Measurements from ENCODE around the gene MAGEF1.

MAGEF1 gene

DNA sequence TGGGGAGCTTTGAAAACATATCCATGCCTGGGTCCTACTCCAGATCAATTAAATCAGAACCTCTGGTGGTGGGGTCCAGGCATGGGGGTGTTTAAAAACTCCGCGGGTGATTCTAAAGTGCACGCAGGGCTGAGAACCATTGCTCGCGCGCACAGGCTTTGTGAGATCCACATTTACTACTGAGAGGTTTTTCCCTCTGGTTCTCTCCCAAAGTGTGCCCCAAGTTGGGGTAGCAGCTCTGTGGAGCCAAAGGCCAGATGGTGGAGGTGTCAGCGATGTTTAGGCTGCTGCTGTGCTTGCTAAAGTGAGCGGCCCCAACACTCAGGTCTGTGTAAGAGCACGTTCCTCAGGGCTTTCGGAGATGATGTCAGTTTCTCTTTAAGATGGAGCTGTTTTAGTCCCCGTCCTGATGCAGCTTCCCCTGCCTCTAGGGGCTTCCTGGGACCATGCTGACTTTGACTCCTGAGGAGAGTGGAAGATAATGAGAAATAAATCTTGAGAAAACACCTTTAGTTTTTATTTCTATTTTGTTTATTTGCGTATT lies 13.4 kb upstream of the MAGEF1 start:
- no peak for DNase-seq (ENCODE audit: low read depth in 3 of 3, low spot score in 1 of 3)

DNA sequence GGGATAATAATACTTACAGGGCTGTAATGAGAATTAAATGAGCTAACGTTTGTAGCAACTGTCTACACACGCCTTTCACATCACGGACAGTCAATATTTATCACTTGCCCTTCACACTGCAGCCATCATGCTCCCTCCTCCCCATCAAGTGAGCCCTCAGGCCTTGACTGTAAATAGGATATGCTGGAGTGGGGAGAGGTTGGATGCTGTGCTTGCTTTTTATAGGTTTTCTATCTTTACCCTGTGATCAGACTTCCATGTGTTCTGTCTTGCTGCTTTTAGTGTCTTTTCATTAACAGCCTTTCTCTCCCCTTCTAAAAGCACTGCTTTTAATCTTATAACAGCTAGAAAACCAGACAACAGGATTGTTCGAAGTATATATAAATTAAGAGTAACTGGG lies 12.8 kb upstream of the MAGEF1 start:
- DNase-seq (ENCODE audit: low read depth in 3 of 3, low spot score in 1 of 3) = no peak

DNA sequence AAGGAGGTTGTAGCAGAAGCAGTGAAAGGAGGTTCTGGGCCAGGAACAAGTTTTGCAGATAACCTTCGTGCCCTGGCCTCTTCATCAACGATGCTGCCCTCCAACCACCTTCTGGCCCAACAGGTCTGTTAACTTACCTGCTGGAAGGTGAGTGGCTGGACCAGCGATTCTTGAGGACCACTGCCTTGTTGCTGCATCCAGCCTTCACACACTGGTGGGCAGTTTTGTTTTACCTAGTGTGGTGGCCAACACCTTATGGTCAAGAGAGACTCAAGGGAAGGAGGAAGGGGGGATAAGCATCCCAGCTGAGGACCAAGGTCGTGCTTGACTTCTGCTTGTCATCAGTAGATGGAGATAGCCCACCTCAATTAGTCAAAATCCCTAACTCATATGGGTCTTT lies 7.8 kb upstream of the MAGEF1 start:
- DNase-seq (ENCODE audit: low read depth in 3 of 3, low spot score in 1 of 3) = no peak

DNA sequence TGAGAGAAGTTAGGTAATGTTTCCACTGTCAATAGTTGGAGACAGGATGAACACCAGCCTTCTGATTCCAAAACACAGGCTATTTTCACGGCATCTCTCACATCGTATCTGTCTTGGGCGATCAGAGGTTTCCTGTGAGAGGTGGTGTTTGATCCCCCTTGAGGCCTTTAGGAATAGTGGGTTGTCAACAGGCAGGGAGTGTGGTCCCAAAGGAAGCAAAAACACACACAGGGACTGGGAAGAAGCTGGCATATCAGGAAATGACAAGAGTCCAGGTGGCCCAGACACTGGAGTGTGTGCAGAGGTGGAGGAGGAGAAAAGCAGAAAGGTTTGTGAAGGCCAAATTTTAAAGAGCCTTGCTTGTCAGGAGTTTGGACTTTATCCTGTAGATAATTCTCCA lies 6.6 kb upstream of the MAGEF1 start:
- DNase-seq (ENCODE audit: low read depth in 3 of 3, low spot score in 1 of 3) = no peak

DNA sequence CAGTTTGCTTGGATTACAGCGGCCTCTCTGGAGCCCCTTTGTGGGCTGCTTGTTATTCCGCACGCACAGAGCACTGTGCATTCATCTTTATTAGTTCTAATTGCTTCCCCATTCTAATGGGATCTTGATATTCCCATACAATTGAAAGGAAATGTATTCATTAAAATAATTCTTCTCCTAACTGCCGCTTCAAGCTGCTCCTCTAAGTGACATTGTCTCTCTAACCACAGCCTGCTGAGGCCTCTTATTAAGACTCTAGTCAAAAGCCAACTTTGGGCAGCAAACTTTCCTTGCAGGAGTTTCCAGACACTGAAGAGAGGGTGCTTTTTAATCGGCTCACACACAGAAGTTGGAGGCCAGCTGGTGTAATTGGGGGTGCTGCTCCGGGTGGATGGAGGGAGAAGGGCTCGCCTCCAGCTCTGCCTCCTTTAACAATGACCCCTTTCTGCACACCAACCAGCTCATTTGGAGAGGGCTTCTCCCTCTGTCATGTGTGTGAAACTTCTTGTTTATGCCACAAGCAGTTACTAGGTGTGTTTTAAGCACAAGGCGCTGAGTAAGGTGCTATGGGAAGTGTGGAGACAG lies 5.6 kb upstream of the MAGEF1 start:
- no peak for DNase-seq (ENCODE audit: low read depth in 3 of 3, low spot score in 1 of 3)

DNA sequence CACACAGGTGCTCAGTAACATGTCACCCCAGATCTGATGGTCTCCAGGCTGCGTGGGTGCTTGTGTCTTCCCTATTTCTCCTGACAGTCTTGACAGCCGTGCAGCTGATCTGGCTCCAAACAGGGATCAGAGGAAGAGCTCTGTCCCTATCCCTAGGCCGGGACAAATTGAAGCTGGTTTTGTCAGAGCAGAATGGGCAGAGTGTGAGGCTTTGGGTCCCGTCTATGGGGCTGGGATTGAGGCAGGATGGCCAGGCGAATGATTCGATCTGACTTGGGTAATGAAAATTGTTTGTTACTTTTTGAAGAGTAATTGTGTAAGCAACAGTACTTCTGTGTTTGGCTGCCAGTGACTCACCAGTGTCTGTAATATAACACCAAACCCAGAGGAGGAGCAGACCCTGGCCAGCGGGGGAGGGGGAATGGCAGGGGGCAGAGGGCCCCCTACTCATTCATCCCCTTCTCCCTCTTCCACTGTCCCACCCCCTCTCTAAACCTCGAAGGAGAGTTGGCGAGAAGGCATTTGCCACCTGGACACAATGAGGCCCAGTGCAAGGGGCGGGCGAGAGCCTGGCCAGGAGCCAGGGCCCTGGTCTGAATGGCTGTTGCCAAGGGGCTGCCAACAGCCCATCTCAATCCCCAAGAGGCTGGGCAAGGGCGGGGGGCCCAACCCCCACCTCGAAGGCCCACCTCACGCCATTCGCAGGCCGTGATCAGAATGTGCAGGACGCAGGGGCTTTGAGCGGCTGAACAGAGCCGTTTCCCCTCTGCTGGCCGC lies 4.9 kb upstream of the MAGEF1 start:
- no peak for DNase-seq (ENCODE audit: low read depth in 3 of 3, low spot score in 1 of 3)

DNA sequence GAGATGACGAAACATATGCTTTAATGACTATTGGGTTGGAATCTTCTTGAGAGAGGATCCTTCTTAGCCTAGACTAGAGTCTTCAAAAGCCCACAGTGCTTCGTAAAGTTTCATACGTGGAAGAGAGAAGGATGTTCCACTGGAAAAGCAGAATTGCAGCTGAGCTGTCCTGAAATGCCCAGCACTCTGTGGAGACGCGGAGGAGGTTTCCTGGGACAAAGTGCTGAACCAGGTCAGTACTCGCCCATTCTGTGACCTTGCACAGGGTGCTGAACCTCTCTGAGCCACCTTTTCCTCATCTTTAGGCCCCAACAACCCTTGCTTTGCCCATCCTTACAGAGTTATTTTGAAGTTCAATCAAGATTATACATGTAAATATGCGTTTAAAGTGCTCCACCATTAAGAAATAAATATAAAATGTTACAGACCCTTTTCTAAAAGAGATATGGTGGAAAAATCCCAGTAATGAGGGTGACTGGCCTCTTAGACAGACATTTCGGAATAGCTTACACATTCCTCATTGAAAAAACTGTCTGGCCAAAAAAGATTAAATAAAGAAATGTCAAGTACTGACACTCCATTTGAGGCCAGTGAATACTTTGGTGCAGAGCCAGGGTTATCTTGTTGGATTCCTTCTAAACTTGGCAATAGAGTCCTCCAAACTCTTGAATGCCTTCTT lies 4.2 kb upstream of the MAGEF1 start:
- DNase-seq (ENCODE audit: low read depth in 3 of 3, low spot score in 1 of 3) = no peak

DNA sequence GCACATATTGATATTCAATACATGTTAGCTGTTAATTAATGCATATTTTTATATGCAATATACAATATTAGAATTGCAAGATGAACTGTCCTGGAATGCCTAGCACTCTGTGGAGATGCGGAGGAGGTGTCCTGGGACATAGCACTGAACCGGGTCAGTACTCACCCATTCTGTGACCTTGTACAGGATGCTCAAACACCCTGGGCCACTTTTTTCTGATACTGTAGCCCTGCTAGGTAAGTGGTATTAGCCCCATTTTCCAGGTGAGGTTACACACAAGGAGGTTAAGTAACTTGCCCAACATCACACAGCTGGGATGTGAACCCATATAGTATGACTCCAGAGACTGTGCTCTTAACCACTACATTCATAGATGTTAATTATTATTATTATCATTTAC lies 1.7 kb upstream of the MAGEF1 start:
- no peak for DNase-seq (ENCODE audit: low read depth in 3 of 3, low spot score in 1 of 3)

DNA sequence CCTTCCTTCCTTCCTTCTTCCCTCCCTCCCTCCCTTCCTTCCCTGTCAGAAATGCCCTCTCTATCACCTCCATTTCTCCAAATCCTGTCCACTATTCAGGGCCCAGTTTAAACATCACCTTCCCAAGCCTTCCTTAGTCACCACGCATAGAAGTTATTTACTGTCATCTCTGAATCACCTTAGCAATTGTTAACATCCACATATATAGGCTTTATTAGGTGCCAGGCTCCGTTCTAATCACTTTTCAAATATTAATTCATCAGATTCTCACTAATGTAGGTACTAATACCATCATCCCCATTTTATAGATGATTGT lies 1.1 kb upstream of the MAGEF1 start:
- DNase-seq (ENCODE audit: low read depth in 3 of 3, low spot score in 1 of 3) = no peak

DNA sequence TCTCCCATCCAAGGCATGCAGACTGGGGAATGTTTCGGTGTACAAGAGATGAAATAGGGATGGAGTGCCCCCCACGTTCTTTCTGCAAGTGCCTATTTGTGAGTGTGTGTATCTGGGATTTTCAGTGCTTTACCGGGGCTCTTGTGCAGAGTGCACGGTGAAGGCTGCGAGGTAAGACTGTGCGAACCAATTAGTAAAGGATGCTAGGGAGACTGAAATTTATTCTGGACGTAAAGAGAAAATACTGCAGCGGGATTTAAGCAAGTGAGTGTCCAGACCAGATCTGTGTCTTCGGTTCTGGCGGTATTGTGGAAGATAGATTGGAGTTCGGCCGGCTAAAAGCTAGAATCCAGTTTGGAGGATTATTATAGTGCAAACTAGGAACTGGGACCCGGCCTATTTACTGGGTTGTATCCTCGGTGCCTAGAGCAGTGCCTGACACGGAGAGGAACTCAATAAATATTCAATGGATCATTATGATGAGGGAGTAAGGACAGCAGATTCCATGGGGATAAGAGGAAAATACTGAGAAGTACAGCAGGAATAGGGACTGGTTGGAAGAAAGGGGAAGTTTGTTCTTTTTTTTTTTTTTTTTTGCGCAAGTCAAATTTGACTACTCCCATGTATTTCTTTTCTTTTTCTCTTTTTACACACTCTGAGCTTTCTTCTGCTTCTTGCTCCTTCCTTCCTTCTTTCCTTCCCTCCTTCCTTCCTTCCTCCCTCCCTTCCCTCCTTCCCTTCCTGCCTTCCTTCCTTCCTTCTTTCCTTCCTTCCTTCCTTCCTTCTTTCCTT lies 580 bp upstream of the MAGEF1 start:
- no peak for DNase-seq (ENCODE audit: low read depth in 3 of 3, low spot score in 1 of 3)

DNA sequence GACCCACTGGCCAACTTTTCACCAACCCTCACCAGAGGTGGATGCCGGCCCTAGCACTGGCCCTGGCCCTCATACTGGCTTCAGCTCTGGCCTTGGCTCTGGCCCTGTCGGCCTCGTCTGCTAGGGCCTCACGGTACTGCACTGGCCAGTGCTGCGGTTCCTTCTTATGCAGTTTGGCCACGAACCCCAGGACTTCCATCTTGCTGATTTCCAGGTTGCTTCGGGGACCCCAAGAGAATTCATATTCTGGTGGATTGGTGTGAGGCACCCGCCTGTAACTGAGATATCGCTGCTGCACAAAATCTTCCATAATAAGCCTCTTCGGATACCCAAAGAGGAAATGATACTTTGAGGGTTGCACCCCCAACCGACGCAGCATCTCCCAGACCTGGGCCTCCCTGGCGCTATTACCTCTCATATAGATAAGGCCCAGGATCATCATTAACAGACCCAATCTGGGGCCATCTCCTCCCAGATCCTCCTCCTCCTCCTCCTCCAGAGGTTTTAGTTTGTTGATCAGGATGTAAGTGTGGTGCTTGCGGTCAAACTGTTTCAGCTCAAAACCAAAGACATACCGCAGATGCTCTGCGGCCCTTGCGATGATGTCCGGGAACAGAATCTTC lies 883 bp downstream of the MAGEF1 start:
- no peak for DNase-seq (ENCODE audit: low read depth in 3 of 3, low spot score in 1 of 3)

DNA sequence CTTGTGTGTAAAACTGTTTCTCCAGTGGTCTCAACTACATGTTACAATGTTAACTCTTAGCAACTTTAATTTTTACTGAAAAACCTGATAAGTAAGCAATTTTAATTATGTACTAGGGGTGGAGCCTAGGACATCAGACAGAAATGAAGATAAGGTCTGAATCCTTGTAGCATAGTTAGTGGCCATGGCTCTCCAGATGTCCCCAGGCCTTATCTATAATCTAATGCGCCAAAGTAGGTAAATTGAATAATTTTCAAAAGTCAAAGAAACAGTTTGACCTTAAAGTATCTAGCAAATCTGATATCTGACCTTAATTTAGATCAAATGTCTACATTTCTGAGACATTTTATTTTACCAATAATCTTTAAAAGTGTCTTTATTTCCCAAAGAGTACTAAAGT lies 8.2 kb downstream of the MAGEF1 start:
- DNase-seq (ENCODE audit: low read depth in 3 of 3, low spot score in 1 of 3) = no peak

DNA sequence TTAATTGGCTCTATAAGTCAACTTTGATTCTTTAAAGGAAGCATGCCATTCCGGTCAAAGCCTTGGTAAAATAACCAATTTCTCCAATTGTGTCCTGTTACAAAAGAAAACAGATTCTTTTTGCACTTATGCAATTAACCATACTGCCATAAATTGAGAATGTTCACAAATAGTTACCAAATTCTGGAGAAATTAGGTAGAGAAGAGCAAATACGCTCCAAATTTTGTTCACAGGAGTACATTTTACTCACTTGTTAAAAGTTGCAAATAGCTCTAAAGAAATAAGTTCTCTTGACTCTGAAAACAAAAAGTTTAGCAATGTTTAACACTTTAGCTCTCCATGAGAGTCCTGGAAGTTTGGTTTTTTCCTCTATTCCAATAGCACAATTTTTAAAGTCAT lies 11.1 kb downstream of the MAGEF1 start:
- no peak for DNase-seq (ENCODE audit: low read depth in 3 of 3, low spot score in 1 of 3)

DNA sequence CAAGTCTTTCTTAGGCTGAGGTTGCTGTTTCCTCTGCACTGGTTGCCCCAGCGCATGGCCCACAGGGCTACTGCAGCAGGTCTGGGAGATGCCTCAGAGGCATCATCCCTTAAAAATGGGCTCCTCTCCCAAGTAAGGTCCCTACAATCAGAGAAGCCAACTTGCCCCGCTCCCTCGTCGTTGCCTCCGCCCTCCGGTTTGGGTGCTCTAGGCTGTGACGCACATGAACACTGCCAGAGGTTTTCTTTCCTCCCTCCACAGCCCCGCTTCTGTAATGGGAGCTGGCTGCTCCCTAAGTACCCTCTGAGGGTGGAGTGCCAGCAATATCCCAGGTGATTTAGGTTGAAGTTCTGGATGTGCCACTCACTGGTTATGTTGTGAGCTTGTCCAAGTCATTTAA lies 14.0 kb downstream of the MAGEF1 start:
- DNase-seq (ENCODE audit: low read depth in 3 of 3, low spot score in 1 of 3) = no peak

DNA sequence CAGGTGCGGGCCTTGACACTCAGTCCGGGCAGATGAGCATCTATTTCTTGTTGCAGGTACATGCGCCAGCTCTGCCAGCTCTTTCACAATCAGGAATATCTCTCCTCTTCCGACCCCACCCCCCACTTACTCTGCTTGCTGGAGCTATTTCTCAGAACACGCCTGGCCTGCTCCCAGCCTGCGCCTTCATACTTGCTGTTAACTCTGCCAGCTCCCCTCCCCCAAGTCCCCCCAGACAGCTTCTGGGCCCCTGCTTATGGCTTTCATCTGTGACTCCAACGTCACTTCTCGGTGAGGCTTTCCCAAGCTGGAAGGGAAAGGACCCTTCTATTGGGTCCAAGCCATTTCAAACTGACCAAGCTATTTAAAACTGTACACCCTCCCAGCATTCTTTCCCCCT lies 15.2 kb downstream of the MAGEF1 start:
- DNase-seq (ENCODE audit: low read depth in 3 of 3, low spot score in 1 of 3) = no peak

DNA sequence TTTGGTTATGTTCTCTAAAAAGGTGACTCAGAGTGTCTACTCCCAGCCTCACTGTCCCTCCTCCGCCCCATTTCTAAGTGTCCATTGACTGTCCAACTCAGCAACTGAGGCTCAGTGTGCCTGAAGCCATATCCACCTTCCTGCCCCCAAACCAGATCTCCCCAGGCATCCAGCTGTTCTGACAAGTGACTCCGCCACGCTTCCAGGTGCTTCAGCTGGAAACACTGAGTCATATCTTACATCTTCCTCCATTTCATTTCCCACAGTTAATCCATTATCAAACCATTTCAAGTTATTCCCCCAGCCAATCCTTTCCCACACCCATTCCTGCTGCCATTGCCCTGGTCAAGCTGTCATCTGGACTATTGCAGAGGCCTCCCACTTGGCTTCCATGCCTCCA lies 17.1 kb downstream of the MAGEF1 start:
- DNase-seq (ENCODE audit: low read depth in 3 of 3, low spot score in 1 of 3) = no peak

DNA sequence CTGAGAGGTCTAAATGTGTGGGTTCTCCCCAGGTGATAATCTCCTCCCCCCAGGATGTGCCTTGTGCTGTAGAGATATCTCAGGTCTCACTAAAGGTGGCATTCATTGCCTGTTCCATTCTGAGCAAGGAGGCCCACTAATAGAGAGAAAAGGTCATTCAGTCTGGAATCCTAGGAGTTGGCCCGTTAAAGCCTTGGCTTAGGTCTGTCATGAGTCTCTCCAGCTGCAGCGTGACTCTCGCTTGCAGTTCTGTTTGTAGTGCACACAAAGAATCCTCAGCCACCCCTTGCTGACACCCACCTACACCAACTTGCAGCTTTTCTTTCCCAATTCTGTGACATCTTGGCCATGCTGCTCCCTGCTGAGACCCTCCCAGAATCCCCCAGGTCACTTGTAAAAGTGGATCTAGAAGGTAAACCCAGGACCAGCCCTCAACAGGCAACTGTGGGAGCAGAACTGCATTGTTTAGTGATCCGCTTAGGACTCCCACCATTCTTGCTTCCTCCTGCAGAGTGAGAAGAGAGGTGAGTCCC lies 17.7 kb downstream of the MAGEF1 start:
- no peak for DNase-seq (ENCODE audit: low read depth in 3 of 3, low spot score in 1 of 3)

DNA sequence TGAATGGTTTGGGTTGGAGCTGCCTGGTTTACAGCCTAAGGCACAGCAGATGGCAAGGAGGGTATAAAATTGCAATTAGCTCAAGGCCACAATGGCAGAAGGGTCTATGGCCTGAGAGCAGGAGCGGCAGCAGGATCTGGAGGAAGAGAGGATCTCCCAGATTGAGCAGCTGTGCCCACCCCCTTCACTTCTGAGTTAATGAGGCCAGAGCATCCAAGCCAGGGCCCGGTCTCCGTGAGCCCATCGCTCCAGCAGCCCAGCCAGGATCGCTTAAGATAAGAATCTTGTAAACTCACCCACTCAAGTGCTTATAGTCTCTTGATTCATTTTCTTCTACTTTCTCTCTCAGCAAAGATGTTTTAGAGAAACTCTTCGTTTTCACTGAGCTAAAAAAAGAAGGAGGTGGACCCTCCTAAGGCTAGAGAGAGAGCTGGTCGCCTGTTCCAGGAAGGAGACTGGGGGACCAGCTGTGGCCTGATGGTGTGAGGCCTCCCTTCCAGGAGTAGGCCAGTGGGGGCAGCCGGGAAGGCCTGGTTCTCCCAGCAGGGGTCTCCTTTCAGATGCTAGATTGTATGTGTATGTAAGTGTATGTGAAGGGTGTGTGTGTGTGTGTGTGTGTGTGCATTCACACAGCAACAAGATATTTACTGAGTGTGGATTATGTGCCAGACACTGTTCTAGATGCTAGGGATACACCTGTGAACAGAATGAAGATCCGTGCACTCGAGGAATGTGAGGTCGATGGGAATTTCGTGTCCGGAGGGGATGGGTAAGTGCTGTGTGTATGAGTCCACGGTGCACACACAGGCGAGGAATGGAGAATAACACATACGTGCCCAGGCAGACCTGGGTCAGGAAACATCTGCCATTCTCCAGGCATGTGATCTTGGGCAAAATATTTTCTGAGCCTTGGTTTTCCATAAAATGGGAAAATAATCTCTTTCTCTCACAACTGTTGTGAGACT lies 18.6 kb downstream of the MAGEF1 start:
- DNase-seq (ENCODE audit: low read depth in 3 of 3, low spot score in 1 of 3) = no peak

DNA sequence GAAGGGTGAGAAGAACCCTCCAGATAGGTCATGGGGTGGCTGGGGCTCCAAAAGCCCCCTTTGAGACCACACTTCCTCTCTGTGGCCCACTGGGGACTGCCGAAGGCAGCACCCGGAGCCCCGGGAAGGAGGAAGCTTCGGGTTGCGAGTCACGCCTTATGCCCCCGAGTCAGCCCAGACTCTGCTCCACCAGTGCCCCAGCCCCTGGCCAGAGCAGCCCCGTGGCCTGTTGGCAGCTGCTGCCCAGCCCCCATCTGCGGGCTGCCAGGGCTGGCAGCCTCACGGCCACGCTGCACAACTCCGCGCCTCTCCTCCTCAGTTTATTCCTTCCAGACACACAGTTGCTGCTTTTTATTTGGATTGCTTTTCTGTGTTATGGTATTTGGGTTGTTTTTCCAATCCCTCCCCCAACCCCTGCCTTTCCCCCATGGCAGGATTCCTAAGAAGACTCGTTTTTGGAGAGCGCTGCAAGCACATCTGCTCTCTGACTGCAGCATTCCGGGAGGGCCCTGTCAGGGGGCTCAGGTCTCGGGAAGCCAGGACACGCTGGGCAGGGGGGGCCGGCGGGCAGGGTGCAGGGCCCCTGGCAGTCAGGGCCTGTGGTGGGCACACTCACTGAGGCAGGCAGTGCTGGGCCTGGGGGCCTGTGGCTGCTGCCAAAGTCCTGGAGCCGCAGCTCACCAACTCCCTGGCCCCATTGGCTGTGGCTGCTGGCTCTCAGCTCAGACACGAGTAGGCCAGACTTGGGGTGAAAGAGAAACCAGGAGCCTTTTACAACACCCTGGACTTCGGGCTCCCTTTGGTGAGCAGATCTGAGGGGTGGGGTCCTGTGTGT lies 20.2 kb downstream of the MAGEF1 start:
- DNase-seq (ENCODE audit: low read depth in 3 of 3, low spot score in 1 of 3) = no peak
